ENCODE data around the gene VWF.

DNA sequence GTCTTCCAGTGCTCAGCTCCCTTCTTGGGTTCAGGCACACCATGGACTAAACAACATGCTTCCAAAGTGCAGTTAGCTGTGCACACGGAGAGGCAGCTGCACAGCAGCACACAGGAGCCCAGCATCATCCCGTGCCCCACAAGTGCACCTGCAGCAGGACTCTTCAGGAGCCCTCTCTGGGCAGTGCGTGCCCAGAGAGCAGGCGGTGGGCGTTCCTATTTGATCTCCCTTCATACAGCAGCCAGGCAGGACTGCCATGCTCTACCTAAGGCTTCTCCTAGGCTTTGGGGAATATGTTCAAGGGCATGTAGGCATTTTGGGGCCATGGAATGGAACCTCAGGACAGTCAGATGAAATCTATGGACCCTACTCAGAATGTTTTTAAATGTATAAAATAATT, 214.9 kb downstream of the VWF start:
- TF ChIP-seq, protein P1, sequence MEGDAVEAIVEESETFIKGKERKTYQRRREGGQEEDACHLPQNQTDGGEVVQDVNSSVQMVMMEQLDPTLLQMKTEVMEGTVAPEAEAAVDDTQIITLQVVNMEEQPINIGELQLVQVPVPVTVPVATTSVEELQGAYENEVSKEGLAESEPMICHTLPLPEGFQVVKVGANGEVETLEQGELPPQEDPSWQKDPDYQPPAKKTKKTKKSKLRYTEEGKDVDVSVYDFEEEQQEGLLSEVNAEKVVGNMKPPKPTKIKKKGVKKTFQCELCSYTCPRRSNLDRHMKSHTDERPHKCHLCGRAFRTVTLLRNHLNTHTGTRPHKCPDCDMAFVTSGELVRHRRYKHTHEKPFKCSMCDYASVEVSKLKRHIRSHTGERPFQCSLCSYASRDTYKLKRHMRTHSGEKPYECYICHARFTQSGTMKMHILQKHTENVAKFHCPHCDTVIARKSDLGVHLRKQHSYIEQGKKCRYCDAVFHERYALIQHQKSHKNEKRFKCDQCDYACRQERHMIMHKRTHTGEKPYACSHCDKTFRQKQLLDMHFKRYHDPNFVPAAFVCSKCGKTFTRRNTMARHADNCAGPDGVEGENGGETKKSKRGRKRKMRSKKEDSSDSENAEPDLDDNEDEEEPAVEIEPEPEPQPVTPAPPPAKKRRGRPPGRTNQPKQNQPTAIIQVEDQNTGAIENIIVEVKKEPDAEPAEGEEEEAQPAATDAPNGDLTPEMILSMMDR (IDR thresholded peaks at IDR 0.05 in 4 of 5, conservative IDR thresholded peaks at IDR 0.05 in 1 of 5), result no peak
- TF ChIP-seq POLR2A (IDR thresholded peaks at IDR 0.05), result no peak

Measured in gastrocnemius medialis (tissue), 4 donors.